HUES64 (cell line): ENCODE results near the gene RFTN1.
"Not testable (repeated sequence)": the region's sequence is repeated elsewhere in the genome, so short reads cannot be mapped to it uniquely, and the experiment has no call there.

Experiments
- H3K27ac ChIP-seq: 2 replicates; pipeline ENCODE4 v1.7.0; 2013; ENCODE audit warnings: low read depth, low read length, inconsistent platforms
- H3K27me3 ChIP-seq: 2 replicates; pipeline ENCODE4 v1.6.1; 2013; ENCODE audit warnings: mild to moderate bottlenecking, low read length; ENCODE audit not compliant: insufficient read depth
- H3K36me3 ChIP-seq: 2 replicates; pipeline ENCODE4 v1.6.1; 2013; ENCODE audit warnings: mild to moderate bottlenecking, low read length; ENCODE audit not compliant: insufficient read depth
- H3K4me1 ChIP-seq: 2 replicates; pipeline ENCODE4 v1.6.1; 2013; ENCODE audit warnings: mild to moderate bottlenecking, low read length, moderate library complexity; ENCODE audit not compliant: insufficient read depth
- H3K4me3 ChIP-seq: 2 replicates; pipeline ENCODE4 v1.5.1; 2013; ENCODE audit warnings: mild to moderate bottlenecking, low read length, moderate library complexity
- H3K9ac ChIP-seq: 2 replicates; pipeline ENCODE4 v1.6.1; 2013; ENCODE audit warnings: mild to moderate bottlenecking, low read depth, low read length
- H3K9me3 ChIP-seq: 2 replicates; pipeline ENCODE4 v1.6.1; 2013; ENCODE audit warnings: low read depth, low read length; ENCODE audit not compliant: insufficient read depth
- WGBS: fragments of 150-250, 120-280 bp; methylation state at CpG from one replicate; pipeline ENCODE4 v1.1.7; 2013; ENCODE audit warnings: missing lambda C conversion rate; 5-methylcytosine and 5-hydroxymethylcytosine counted together

The RFTN1 gene

DNA sequence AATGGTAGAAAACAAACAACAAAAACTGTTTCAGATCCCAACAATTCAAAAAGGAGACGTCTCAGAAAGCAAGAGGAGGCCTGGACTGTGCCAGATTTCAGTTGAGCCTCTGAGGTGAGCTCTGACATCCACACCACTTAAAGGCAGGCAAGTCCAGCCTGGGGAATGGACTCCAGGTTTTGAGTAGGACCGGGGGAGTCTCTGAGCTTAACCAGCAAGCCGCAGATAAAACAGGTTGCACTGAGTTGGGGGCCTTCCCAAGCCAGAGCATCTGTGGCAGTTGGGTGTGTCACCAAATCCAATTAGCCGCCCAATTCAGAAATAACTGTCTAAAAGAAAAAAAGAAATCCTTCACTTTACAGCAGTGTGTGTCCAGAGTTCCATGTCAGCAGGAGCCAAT is 193.8 kb downstream of the RFTN1 start:
- Histone ChIP-seq H3K9ac (no peak overlapping the region), H3K9me3 (no peaks in the 10 kb centered on the region), H3K27ac (no peak overlapping the region), H3K4me1 (0 out of 2 replicates have a peak, but pooled peaks cover 4% of the 10 kb centered on the region), H3K36me3 (peaks cover 29% of the 10 kb centered on the region), H3K27me3 (no peaks in the 10 kb centered on the region), H3K4me3 (no peak overlapping the region)
- 95% methylated on average over 4 of the region's 4 CpGs for WGBS

GRCh38 chr3:16319307-16319706 is 194.2 kb downstream of the RFTN1 start:
- H3K27me3 ChIP-seq: no peaks in the 10 kb centered on the region
- 70% methylated on average over 4 of the region's 4 CpGs for WGBS
- H3K27ac ChIP-seq: no peak overlapping the region
- H3K9me3 ChIP-seq: no peaks in the 10 kb centered on the region
- H3K36me3 ChIP-seq: peaks cover 29% of the 10 kb centered on the region
- no peak overlapping the region for H3K9ac ChIP-seq
- H3K4me1 ChIP-seq: 0 out of 2 replicates have a peak, but pooled peaks cover 4% of the 10 kb centered on the region
- H3K4me3 ChIP-seq: no peak overlapping the region

DNA sequence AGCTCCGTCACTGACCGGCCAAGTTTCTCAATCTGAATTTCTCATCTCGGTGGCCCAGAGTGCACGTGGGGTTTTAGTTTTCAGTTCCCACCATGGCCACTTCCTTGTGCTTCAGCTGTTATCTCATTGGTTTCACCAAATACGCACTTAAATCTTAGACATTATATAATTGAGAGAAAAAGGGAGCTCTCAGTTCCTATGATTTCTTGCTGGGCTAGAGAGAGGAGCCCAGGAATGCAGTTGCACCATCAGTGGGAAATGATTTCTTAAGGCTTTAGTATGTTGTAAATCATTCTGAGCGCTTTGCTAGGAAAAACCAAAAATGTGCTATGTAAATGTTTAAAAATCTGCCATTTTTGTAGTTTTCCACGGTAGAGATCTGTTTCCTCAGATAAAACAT is 195.3 kb downstream of the RFTN1 start:
- 95% methylated on average over 6 of the region's 7 CpGs for WGBS
- Histone ChIP-seq H3K9ac (no peak overlapping the region), H3K36me3 (peaks cover 39% of the 10 kb centered on the region), H3K27me3 (no peaks in the 10 kb centered on the region), H3K4me3 (no peak overlapping the region), H3K27ac (no peak overlapping the region), H3K9me3 (no peaks in the 10 kb centered on the region), H3K4me1 (0 out of 2 replicates have a peak, but pooled peaks cover 4% of the 10 kb centered on the region)

DNA sequence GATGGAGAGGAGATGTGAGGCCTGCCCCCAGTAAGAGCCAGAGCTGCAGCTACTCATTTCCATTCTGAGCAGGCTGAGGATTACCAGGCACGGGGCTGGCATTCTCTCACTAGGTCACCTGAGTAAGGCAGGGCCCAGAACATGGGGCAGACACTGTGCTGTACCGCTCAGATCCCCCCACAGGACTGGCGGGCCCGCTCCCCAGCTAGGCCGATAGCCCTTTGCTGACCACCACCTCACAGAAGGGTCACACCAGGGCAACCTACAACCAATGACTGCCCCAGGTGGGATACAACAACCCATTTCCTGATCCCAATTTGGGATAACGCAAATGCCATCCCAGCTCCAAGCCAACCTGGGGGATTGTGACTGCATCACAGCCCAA is 195.9 kb downstream of the RFTN1 start:
- Histone ChIP-seq H3K9me3 (no peaks in the 10 kb centered on the region), H3K9ac (no peak overlapping the region), H3K4me1 (0 out of 2 replicates have a peak, but pooled peaks cover 4% of the 10 kb centered on the region), H3K27me3 (no peaks in the 10 kb centered on the region), H3K4me3 (no peak overlapping the region), H3K36me3 (peaks cover 37% of the 10 kb centered on the region), H3K27ac (no peak overlapping the region)
- 95% methylated on average over 6 of the region's 6 CpGs for WGBS

DNA sequence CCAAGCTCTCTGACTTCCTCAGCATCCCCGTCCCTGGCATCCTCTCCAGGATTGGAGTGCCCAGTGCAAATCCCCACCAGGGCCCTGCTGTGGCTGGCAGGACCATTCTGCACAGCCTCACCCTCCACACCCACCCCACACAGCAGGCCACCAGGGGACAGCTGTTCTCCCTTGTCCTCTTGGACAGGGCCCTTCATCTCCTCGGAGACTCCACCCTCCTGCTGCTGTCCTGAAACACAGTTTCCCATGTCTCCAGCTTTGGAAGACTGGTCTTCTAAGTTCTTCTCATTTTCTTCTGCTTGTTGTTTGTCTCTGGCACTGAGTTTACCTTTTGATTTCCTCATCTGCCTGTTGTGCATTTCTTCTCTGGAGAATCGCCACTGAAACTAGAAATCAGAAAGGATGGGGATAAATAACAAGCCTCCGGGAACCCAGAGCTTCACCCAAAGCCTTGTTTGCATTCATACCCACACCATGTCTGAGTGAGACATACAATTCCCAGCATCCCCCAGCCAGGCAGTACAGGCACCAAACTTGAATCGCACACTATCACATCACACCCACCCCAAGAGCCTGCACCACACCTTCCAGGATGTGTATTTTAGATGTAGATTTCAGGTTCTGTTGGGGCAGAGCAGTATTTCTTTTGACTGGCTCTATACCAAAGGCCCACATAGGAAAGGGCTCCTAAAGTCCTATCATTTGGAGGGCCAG is 196.5 kb downstream of the RFTN1 start:
- Histone ChIP-seq H3K9ac (no peak overlapping the region), H3K9me3 (no peaks in the 10 kb centered on the region), H3K36me3 (peaks cover 38% of the 10 kb centered on the region), H3K4me3 (no peak overlapping the region), H3K27ac (no peak overlapping the region), H3K27me3 (no peaks in the 10 kb centered on the region), H3K4me1 (peaks cover 4% of the 10 kb centered on the region; the same call in 1 of the 2 replicates)
- WGBS: 91% methylated on average over 5 of the region's 5 CpGs

GRCh38 chr3:16316396-16316795 is 197.1 kb downstream of the RFTN1 start:
- Histone ChIP-seq H3K9ac (no peak overlapping the region), H3K9me3 (no peaks in the 10 kb centered on the region), H3K36me3 (peaks cover 37% of the 10 kb centered on the region), H3K27me3 (no peaks in the 10 kb centered on the region), H3K4me3 (no peak overlapping the region), H3K4me1 (peaks cover 8% of the 10 kb centered on the region; the same call in 1 of the 2 replicates), H3K27ac (no peak overlapping the region)
- WGBS: 94% methylated on average over 3 of the region's 3 CpGs

DNA sequence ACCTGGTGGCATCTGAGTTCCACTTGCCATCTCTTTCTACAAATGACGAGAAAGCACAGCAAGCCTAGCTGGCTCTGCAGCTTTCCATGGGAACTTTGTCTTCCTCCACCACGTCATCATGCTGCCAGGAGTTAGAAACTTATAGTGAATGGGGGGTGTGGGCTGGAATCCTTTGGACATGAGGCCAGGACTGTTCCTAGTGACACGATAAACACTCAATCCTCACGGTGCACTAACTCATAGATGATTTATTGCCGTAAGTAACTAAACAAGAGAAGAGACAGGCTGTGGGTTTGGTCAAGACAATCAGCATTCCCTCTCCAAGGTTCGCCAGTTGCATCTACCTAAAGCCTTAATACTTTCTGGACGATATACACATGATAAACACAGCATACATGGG is 197.9 kb downstream of the RFTN1 start:
- H3K4me1 ChIP-seq: peaks cover 8% of the 10 kb centered on the region; the same call in 1 of the 2 replicates
- no peaks in the 10 kb centered on the region for H3K27me3 ChIP-seq
- H3K4me3 ChIP-seq: no peak overlapping the region
- peaks cover 37% of the 10 kb centered on the region for H3K36me3 ChIP-seq
- H3K27ac ChIP-seq: no peak overlapping the region
- no peaks in the 10 kb centered on the region for H3K9me3 ChIP-seq
- no peak overlapping the region for H3K9ac ChIP-seq
- 95% methylated on average over 7 of the region's 7 CpGs for WGBS

- WGBS: 90% methylated on average over 5 of the region's 5 CpGs
- no peak overlapping the region for H3K27ac ChIP-seq
- H3K9me3 ChIP-seq: no peaks in the 10 kb centered on the region
- H3K4me1 ChIP-seq: peaks cover 9% of the 10 kb centered on the region
- peaks cover 29% of the 10 kb centered on the region for H3K36me3 ChIP-seq
- no peak overlapping the region for H3K4me3 ChIP-seq
- no peak overlapping the region for H3K9ac ChIP-seq
- H3K27me3 ChIP-seq: no peaks in the 10 kb centered on the region
These were observed 199.4 kb downstream of the RFTN1 start for GRCh38 chr3:16313886-16314645.

DNA sequence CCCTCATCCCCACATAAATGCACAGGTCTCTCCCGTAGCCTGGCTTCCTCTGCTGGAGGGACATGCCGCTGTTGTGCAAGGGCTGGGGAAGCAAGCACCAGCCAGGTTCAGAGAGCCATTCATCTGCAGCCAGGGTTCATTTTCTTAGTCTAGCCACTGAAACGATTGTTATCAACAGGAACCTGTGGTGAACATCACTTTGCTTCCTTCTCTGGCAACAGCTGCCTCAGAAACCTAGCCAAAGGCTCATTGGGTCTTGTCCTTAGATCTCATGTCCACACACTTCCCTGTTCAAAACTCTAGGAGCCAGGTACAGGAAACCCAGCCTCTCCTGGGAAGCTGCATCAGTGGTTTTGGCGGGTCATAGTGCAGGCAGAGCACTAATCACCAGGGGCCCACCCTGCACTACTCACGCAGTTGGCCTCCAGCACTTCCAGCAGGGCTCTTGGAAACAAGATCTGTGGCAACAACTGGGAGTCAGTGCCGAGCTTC is 201.5 kb downstream of the RFTN1 start:
- no peak overlapping the region for H3K9ac ChIP-seq
- H3K36me3 ChIP-seq: peaks cover 33% of the 10 kb centered on the region
- no peaks in the 10 kb centered on the region for H3K9me3 ChIP-seq
- H3K27me3 ChIP-seq: no peaks in the 10 kb centered on the region
- no peak overlapping the region for H3K4me3 ChIP-seq
- H3K4me1 ChIP-seq: peaks cover 8% of the 10 kb centered on the region
- WGBS: 91% methylated on average over 6 of the region's 6 CpGs
- no peak overlapping the region for H3K27ac ChIP-seq

- not testable (repeated sequence) for H3K4me1 ChIP-seq, H3K9me3 ChIP-seq, H3K27me3 ChIP-seq, H3K9ac ChIP-seq, H3K4me3 ChIP-seq, H3K27ac ChIP-seq
- H3K36me3 ChIP-seq: peaks cover 36% of the 10 kb centered on the region
- WGBS: 98% methylated on average over 7 of the region's 7 CpGs
These were observed 203.0 kb downstream of the RFTN1 start for GRCh38 chr3:16310486-16310885.

DNA sequence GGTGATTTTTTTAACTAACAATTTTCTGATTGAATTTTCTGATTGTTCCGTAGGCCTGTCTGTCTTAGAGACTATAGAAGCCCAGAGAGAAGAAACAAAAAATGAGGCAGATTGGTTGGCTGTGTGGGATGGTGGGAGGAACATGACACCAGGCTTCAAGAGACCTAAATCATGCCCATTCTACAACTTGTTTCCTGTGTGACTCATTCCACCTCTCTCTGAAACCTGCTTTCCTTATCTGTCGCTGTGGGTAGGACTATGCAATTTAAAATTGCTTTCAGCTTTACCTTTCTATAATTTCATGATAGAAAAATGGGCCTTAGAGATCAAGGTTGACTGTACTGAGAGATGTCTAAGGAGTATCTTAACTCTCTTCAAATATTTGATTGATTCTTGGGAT is 203.9 kb downstream of the RFTN1 start:
- no peak overlapping the region for H3K9ac ChIP-seq
- no peak overlapping the region for H3K4me3 ChIP-seq
- peaks cover 8% of the 10 kb centered on the region for H3K4me1 ChIP-seq
- H3K36me3 ChIP-seq: peaks cover 42% of the 10 kb centered on the region
- no peaks in the 10 kb centered on the region for H3K27me3 ChIP-seq
- 33% methylated on average over 1 of the region's 2 CpGs for WGBS
- no peak overlapping the region for H3K27ac ChIP-seq
- H3K9me3 ChIP-seq: no peaks in the 10 kb centered on the region
